ENCODE results near the gene SLC44A3. TPM values are rescaled to one million over a fixed set of nuclear protein-coding genes. Genes with fewer than 3 reads are reported as not detected.

SLC44A3 gene
- polyA plus RNA-seq, 1 of the 3 experiments (the other 2 are of a cell fraction): 2.6 TPM

DNA sequence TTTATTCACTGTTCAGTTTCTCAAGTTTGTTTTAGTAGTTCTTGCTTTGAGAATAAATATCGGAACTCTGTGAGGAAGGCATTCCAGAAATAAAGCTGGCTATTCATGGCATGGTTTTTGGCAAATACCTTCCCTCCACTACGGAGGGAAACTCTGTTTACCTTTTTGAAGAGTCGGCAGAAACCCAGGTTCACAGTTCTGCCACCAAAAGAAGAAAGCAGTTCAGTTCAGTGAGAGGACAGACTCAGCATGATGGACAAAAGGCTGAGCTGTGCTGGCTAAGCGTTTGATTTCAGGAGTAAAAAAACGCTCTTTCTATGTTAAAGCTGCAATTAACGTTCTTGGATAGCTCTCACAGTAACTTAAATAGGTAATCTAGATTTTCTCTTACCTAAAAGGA is 64.3 kb downstream of the SLC44A3 start (continued):
- TF ChIP-seq ZBTB33 (IDR thresholded peaks at IDR 0.05; ENCODE audit: borderline replicate concordance, low read depth) (no peak), RFX5 (IDR thresholded peaks at IDR 0.05; ENCODE audit: low read length) (no peak)

DNA sequence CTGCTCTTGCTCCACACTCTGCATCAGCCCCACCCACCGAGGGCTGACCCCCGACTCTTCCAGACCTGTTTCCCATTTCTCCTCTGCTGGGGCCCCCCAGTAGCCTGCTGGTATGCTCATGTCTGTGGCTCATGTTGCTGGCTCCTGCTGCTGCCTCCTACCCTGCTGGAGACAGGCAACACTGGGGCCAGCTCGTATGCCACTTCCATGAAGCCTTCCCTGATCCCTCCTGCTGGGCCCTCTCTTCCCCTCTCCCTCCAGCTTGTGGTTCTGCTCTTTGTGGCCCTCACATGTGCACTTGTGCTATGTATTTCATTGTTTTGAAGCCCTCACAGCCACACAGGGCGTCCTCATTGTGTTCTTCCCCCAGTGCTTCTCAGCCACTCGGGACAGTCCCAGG is 66.2 kb downstream of the SLC44A3 start:
- WGBS (ENCODE audit: low lambda C conversion rate): 98% methylated on average over 5 of the region's 5 CpGs

GRCh38 chr1:94887106-94887505 is 66.9 kb downstream of the SLC44A3 start:
- Histone ChIP-seq H4K20me1 (ENCODE audit: insufficient read depth) (no peaks in the 10 kb centered on the region), H3K79me2 (ENCODE audit: insufficient read depth) (no peaks in the 10 kb centered on the region), H3K9ac (no peak overlapping the region), H3F3A (replicated peaks; ENCODE audit: insufficient read depth) (peaks cover 21% of the 10 kb centered on the region), H3K36me3 (replicated peaks in 1 of 2; ENCODE audit: control insufficient read depth in 1 of 2, insufficient read depth in 2 of 2, low read length in 1 of 2) (peaks cover 6 to 14% of the 10 kb centered on the region in 2 experiments), H3K9me2 (no peaks in the 10 kb centered on the region), H3K4me1 (ENCODE audit: control insufficient read depth in 1 of 2, insufficient read depth in 2 of 2, low read depth in 1 of 2, low read length in 1 of 2) (peaks cover 4 to 10% of the 10 kb centered on the region in 2 experiments; a peak in 2 of 4 replicates), H3K27me3 (ENCODE audit: insufficient read depth) (no peaks in the 10 kb centered on the region), H2AFZ (ENCODE audit: low read depth) (no peak overlapping the region), H3K4me2 (no peak overlapping the region), H3K27ac (ENCODE audit: low read depth in 2 of 2, low read length in 1 of 2) (no peak overlapping the region), H3K9me3 (no peaks in the 10 kb centered on the region), H3K4me3 (ENCODE audit: low read depth in 2 of 2, low read length in 1 of 2) (no peak overlapping the region)
- ChIA-PET CTCF (no interaction called here), POLR2A (no interaction called here)
- WGBS (ENCODE audit: low lambda C conversion rate): 73% methylated on average over 3 of the region's 3 CpGs
- no peak for TF ChIP-seq FOSL2 (IDR thresholded peaks at IDR 0.05; ENCODE audit: borderline replicate concordance, low read depth)
- no peak for TF ChIP-seq NRF1 (IDR thresholded peaks at IDR 0.05; ENCODE audit: low read depth, low read length)
- TF ChIP-seq CHD2 (IDR thresholded peaks at IDR 0.05; ENCODE audit: low read length, partially characterized antibody): no peak
- TF ChIP-seq USF1 (IDR thresholded peaks at IDR 0.05; ENCODE audit: borderline replicate concordance, low read depth): no peak
- no peak for TF ChIP-seq ELF1 (IDR thresholded peaks at IDR 0.05)
- TF ChIP-seq TAF1 (IDR thresholded peaks at IDR 0.05; ENCODE audit: borderline replicate concordance, low read depth, low read length): no peak
- no peak for TF ChIP-seq IRF3 (IDR thresholded peaks at IDR 0.05; ENCODE audit: low read depth, low read length)
- TF ChIP-seq EZH2phosphoT487 (IDR thresholded peaks at IDR 0.05; ENCODE audit: borderline replicate concordance, low read depth): no peak
- no peak for DNase-seq

More for the DNA sequence above, 66.2 kb downstream of the SLC44A3 start:
- no peaks in the 10 kb centered on the region for H3K9me3 ChIP-seq
- H3K4me1 ChIP-seq (ENCODE audit: control insufficient read depth in 1 of 2, insufficient read depth in 2 of 2, low read depth in 1 of 2, low read length in 1 of 2): peaks cover 4 to 10% of the 10 kb centered on the region in 2 experiments; a peak in 2 of 4 replicates
- H3K4me2 ChIP-seq: no peak overlapping the region
- H2AFZ ChIP-seq (ENCODE audit: low read depth): no peak overlapping the region
- H3F3A ChIP-seq (replicated peaks; ENCODE audit: insufficient read depth): peaks cover 21% of the 10 kb centered on the region
- H3K27me3 ChIP-seq (ENCODE audit: insufficient read depth): no peaks in the 10 kb centered on the region
- POLR2A ChIA-PET: no interaction called here
- H3K4me3 ChIP-seq (ENCODE audit: low read depth in 2 of 2, low read length in 1 of 2): no peak overlapping the region
- CTCF ChIA-PET: interaction anchor here (0.6 to 1.6 kb wide), 4 partner anchors 32 to 157 kb away, joined by 3 to 5 read pairs (median 4); no protein-coding TSS in a partner anchor
- H3K9me2 ChIP-seq: no peaks in the 10 kb centered on the region
- no peak overlapping the region for H3K9ac ChIP-seq
- H3K36me3 ChIP-seq (replicated peaks in 1 of 2; ENCODE audit: control insufficient read depth in 1 of 2, insufficient read depth in 2 of 2, low read length in 1 of 2): peaks cover 5 to 12% of the 10 kb centered on the region in 2 experiments
- DNase-seq: no peak
- H3K27ac ChIP-seq (ENCODE audit: low read depth in 2 of 2, low read length in 1 of 2): no peak overlapping the region
- H4K20me1 ChIP-seq (ENCODE audit: insufficient read depth): no peaks in the 10 kb centered on the region
- no peaks in the 10 kb centered on the region for H3K79me2 ChIP-seq (ENCODE audit: insufficient read depth)
- no peak for TF ChIP-seq GABPA (IDR thresholded peaks at IDR 0.05; ENCODE audit: low read depth)
- TF ChIP-seq SMC3 (IDR thresholded peaks at IDR 0.05; ENCODE audit: low read depth, low read length): no peak
- no peak for TF ChIP-seq RCOR1 (IDR thresholded peaks at IDR 0.05; ENCODE audit: low read length)
- no peak for TF ChIP-seq EZH2phosphoT487 (IDR thresholded peaks at IDR 0.05; ENCODE audit: borderline replicate concordance, low read depth)
- TF ChIP-seq YY1 (IDR thresholded peaks at IDR 0.05; ENCODE audit: low read depth): no peak
- no peak for TF ChIP-seq MEF2A (IDR thresholded peaks at IDR 0.05; ENCODE audit: borderline replicate concordance, low read depth)
- no peak for TF ChIP-seq FOXJ3 (CRISPR knock-in tag; IDR thresholded peaks at IDR 0.05)
- no peak for TF ChIP-seq GATA2 (CRISPR knock-in tag; IDR thresholded peaks at IDR 0.05)

Measured in SK-N-SH (cell line).